Lower leg skin (tissue), 4 donors: ENCODE data around the gene STIL. TPM values are rescaled to one million over a fixed set of nuclear protein-coding genes. Genes with fewer than 3 reads are reported as not detected.
"Not testable (repeated sequence)": the region's sequence is repeated elsewhere in the genome, so short reads cannot be mapped to it uniquely, and the experiment has no call there.

Experiments
- DNase-seq, 2 donors: peaks; one replicate each; pipeline ENCODE4 v3.0.0-alpha.2; 2019; ENCODE audit warnings: low spot score in 2 of 2
- H3K4me3 ChIP-seq: fragments of 200-600 bp; sonication (generic); 2 replicates; pipeline ENCODE4 v1.5.1; 2017; ENCODE audit warnings: mild to moderate bottlenecking, low read depth; ENCODE audit not compliant: poor library complexity, severe bottlenecking
- POLR2A ChIP-seq, 2 donors: fragments of 450-650 bp; IDR thresholded peaks; one replicate each; pipeline ENCODE4 v1.6.1; 2016 to 2017; ENCODE audit warnings: antibody characterized with exemption in 2 of 2, mild to moderate bottlenecking in 1 of 2, moderate library complexity in 1 of 2
- WGBS, 2 donors: methylation state at CpG; one replicate each; pipeline ENCODE4 v1.1.5; 2018; 5-methylcytosine and 5-hydroxymethylcytosine counted together
- intact Hi-C: fragments of 100-400 bp; cut with DNase I; formaldehyde crosslinking; loops from one replicate; pipeline ENCODE4 v1.15.0; 2023; ENCODE audit warnings: low total_unique reads
- total RNA-seq, 4 donors: library from RNA; depleted of rRNA; stranded (reverse); fragments of >200 nt; gene quantifications; one replicate each; pipeline ENCODE4 v1.1.0, GENCODE V29; 2016
- TF ChIP-seq, protein P1 (sequence below), 3 donors: fragments of 450-650 bp; IDR thresholded peaks; one replicate each; pipeline ENCODE4 v1.5.1; 2016; ENCODE audit warnings: antibody characterized with exemption in 3 of 3, mild to moderate bottlenecking in 3 of 3, moderate library complexity in 2 of 3

STIL gene
- total RNA-seq, result 1 to 10 TPM; 1.8 to 9.7 (median 4.3) TPM

DNA sequence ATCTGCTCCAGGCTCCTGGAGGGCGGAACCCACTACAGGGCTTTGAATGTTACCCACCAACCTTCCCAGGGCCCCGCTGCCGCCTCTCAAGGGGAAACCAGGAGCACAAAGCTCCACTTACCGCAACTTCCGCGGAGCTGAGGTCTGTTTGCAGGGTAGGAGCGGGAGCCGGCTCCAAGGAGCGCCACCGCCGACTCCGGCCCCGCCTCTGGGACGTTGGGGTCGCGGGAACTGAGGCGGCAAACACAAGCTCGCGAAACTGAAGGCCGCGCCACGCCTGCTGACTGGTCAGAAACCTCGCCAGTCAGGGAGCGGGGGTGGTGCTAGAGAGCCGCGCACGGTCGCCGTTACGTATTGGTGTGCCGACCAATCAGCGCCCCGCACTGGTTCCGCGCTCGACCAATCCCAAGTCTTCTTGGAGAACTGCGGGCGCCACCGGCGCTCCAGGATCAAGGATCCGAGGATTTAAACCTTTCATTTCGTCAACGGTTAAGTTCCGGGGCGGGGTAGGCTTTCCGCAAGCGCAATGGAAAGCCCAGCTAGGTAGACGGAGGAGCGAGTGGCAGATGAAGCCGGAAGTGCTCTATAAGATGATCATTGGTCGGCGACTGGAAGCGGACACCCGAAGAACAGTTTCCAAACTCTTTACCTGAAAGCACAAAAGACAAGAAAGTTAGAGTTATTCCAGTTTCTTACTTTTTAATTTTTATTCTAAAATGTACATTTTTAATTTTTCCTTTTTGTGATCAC lies at the start of gene STIL:
TSS of gene STIL (minus strand) at position 233 of the 750 bp plus-strand sequence. CDS start 3,828 bp downstream, outside the sequence.
- TF ChIP-seq POLR2A (IDR thresholded peaks at IDR 0.05), result peak in 1 of 2 donors; percentile 8
- TF ChIP-seq, protein P1, sequence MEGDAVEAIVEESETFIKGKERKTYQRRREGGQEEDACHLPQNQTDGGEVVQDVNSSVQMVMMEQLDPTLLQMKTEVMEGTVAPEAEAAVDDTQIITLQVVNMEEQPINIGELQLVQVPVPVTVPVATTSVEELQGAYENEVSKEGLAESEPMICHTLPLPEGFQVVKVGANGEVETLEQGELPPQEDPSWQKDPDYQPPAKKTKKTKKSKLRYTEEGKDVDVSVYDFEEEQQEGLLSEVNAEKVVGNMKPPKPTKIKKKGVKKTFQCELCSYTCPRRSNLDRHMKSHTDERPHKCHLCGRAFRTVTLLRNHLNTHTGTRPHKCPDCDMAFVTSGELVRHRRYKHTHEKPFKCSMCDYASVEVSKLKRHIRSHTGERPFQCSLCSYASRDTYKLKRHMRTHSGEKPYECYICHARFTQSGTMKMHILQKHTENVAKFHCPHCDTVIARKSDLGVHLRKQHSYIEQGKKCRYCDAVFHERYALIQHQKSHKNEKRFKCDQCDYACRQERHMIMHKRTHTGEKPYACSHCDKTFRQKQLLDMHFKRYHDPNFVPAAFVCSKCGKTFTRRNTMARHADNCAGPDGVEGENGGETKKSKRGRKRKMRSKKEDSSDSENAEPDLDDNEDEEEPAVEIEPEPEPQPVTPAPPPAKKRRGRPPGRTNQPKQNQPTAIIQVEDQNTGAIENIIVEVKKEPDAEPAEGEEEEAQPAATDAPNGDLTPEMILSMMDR (IDR thresholded peaks at IDR 0.05), result no peak
- peak; percentile 98 to 100 for DNase-seq
- 0 to 1% methylated on average over 27 to 52 of the region's 54 CpGs for WGBS, 2 donors
- peak within 1 kb of the TSS; percentile 63 for H3K4me3 ChIP-seq
- intact Hi-C loops, result no loop called here

DNA sequence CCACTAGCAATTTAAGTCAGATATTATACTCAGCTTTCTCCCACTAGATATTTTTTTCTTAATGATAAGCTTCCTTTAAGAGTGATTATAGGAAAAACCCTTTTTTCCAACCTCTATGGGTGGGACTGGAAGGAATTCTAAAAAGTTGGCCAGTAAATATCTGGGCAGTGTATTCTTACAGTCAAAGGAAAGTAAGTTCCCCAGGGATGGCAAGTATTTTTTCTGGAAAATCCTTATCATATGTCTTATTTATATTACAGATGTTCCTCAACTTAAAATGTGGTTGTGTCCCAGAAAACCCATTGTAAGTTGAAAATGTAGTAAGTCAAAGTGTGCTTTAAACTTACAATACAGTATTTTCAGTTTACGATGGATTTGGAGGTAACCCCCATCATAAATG lies 48.9 kb upstream of the STIL start:
- no peak for DNase-seq
- intact Hi-C loops, result no loop called here
- WGBS, 2 donors, result 97 to 100% methylated on average over 1 of the region's 1 CpG
- TF ChIP-seq, protein P1 (IDR thresholded peaks at IDR 0.05), result no peak
- TF ChIP-seq POLR2A (IDR thresholded peaks at IDR 0.05), result no peak
- H3K4me3 ChIP-seq, result no peak overlapping the region

DNA sequence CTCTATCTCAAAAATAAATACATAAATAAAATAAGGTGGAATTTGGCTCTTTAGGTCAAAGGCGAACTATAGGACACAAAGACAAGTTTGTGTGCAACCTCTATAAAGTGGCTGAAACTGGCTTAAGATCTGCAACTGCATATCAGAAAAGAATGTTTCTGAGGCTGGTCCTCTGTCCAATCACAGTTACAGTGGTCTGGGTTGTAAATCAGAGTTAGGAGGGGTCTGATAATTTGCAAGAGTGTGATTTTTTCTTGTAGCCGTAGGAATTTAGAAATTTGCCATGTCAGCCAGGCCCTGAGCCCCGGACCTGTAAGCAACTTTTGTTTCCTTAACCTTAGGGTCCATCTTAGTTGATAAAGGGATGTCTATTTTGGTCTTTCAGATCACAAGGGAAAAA lies 47.4 kb upstream of the STIL start:
- WGBS, 2 donors, result 87 to 90% methylated on average over 3 of the region's 3 CpGs
- no peak overlapping the region for H3K4me3 ChIP-seq
- no peak for TF ChIP-seq POLR2A (IDR thresholded peaks at IDR 0.05)
- TF ChIP-seq, protein P1 (IDR thresholded peaks at IDR 0.05), result no peak
- DNase-seq, result no peak
- intact Hi-C loops, result no loop called here

DNA sequence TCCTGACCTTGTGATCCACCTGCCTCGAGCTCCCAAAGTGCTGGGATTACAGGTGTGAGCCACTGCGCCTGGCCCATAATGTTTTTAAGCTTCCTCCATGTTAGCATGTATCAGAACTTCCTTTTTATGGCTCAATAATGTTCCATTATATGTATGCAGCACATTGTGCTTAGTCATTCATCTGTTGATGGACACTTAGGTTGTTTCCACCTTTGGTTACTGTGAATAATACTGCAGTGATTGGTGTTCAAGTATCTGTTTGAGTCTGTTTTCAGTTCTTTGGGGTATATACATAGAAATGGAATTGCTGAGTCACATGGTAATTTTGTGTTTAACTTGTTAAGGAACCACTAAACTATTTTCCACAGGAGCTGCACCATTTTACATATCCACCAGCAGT lies 37.4 kb upstream of the STIL start:
- no peak for DNase-seq
- H3K4me3 ChIP-seq, result no peak overlapping the region
- WGBS, 2 donors, result 93% methylated on average over 2 of the region's 2 CpGs
- intact Hi-C loops, result no loop called here
- TF ChIP-seq, protein P1 (IDR thresholded peaks at IDR 0.05), result no peak
- no peak for TF ChIP-seq POLR2A (IDR thresholded peaks at IDR 0.05)

DNA sequence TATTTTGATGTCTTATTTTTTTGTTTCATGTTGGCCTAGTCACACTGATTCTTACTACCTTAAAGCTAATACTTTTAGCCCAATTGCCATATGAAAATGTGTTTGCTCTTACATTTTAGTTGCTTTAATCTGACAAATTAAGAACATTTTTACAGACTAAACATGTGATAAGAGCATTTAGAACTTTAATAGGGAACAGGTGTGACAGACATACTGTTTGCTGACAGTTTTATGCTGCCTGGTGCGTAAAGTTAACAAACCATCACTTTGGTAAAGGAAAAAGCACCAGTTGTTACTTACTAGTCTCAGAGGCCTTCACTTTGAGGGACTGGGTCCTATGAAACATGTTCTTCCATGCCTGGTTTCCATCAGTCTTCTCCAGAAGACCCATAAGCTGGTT lies 34.3 kb upstream of the STIL start:
- intact Hi-C loops, result no loop called here
- no peak for DNase-seq
- 78 to 79% methylated on average over 1 of the region's 1 CpG for WGBS, 2 donors
- H3K4me3 ChIP-seq, result no peak overlapping the region
- TF ChIP-seq POLR2A (IDR thresholded peaks at IDR 0.05), result no peak
- TF ChIP-seq, protein P1 (IDR thresholded peaks at IDR 0.05), result no peak

DNA sequence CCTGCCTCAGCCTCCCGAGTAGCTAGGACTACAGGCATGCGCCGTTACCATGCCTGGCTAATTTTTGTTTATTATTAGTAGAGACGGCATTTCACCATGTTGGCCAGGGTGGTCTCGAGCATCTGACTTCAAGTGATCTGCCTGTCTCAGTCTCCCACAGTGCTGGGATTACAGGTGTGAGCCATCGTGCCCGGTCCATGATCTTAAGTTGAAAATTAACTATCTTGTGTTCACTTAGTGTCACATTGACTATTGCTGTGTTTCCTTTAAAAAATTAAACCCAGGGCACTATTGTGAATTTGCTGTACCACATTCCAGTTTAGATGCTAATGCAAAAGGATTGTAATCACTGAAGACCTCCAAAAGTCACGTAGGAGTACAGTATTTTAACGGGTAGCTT lies 33.8 kb upstream of the STIL start:
- 94 to 97% methylated on average over 9 of the region's 9 CpGs for WGBS, 2 donors
- TF ChIP-seq, protein P1 (IDR thresholded peaks at IDR 0.05), result no peak
- no peak for TF ChIP-seq POLR2A (IDR thresholded peaks at IDR 0.05)
- DNase-seq, result no peak
- no peak overlapping the region for H3K4me3 ChIP-seq
- intact Hi-C loops, result no loop called here

DNA sequence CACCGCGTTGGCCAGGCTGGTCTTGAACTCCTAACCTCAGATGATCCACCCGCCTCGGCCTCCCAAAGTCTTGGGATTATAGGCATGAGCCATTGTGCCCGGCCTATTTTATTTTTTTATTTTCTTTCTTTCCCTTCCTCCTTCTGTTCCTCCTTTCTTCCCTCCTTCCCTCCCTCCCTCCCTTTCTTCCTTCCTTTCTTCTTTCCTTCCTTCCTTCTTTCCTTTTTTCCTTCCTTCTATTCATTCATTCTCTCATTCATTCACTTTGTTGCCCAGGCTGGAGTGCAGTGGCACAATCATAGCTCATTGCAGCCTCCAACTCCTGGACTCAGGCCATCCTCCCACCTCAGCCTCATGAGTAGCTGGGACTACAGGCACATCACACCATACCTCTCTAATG lies 33.0 kb upstream of the STIL start:
- WGBS, 2 donors, result 97 to 99% methylated on average over 5 of the region's 5 CpGs
- DNase-seq, intact Hi-C loops, H3K4me3 ChIP-seq: not testable (repeated sequence)
